GM18499 (cell line): ENCODE measurements around the gene OR2A1.
"Not testable (repeated sequence)": the region's sequence is repeated elsewhere in the genome, so short reads cannot be mapped to it uniquely, and the experiment has no call there.

Experiments used
- ATAC-seq: cut with Tn5 transposase; IDR thresholded peaks from one replicate; pipeline ENCODE4 v1.9.1; 2021; ENCODE audit warnings: moderate number of reproducible peaks; ENCODE audit not compliant: insufficient read depth, unreplicated experiment

Gene OR2A1, protein sequence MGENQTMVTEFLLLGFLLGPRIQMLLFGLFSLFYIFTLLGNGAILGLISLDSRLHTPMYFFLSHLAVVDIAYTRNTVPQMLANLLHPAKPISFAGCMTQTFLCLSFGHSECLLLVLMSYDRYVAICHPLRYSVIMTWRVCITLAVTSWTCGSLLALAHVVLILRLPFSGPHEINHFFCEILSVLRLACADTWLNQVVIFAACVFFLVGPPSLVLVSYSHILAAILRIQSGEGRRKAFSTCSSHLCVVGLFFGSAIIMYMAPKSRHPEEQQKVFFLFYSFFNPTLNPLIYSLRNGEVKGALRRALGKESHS

DNA sequence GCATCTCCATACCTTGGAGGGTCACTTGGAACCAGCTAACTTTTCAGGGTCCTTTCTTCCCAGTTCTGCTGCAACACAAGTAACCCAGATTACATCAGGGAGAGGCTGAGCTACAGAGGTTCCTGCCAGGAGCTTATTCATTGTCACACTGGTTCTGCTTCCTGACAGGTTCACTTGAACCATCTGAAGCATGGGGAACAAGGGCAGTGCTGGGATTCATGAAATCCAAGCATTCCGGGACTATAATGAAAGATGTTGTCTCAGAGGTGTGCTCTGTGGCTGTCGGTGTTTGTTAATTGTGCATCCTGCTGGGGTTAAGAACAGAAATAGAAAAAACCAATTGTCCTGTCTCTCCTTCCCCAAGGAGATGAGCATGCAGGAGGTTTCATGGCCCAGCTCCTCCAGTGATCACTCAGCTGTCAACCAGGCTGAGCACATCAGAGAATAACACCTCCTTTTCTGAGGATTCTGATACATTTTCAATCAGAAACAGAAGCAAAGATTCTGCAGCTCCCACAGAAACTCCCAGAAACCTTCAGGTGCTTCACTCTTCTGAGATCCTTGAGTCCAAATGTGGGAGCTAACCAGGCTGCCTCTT, at the start of gene OR2A1:
Gene OR2A1 (plus strand): TSS at position 548 of the 598 bp plus-strand sequence. CDS start 5,706 bp downstream, outside the sequence.
- ATAC-seq: not testable (repeated sequence)

DNA sequence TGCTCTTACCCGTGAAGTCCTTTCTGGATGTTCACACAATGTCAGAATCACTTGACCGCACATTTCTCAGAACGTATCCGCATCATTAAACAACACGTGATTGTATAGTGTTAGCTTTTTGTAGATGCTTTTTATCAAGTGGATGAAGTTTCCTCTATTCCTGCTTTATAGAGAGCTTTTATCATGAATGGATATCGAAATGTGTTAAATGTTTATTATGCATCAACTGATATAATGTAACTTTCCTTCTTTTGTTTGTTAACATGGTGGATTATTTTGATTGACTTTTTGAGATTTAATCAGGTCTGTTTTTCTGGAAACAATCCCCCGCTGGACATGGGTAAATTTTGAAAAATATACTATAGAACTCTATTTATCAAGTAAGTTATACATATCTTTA, 47.5 kb upstream of the OR2A1 start, which contains the start of gene OR2A7:
Gene OR2A7 (minus strand): TSS at position 101 of the 400 bp plus-strand sequence. CDS start 5,164 bp downstream, outside the sequence.
- ATAC-seq: not testable (repeated sequence)

DNA sequence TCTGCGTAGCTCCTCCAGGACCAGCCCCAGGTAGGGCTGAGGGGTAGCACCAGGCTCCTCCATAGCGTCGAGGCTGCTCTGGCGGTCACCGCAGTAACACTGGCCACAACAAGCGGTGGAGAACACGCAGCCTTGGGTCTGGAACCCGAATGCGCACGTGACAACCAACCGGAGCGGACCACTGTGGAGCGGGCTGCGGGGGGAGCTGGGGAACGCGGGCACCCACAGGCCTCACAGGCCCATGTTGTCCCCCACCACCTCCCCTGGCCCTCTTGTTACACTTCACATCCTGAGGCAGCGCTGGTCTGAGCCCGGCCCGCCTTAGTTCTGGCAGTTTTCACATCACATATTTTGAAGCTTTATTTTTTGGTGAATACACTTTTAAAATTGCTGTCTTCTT, 43.0 kb upstream of the OR2A1 start, which contains the start of gene CTAGE8:
Gene CTAGE8 (minus strand): TSS at position 101 of the 400 bp plus-strand sequence. CDS start 38 bp downstream, at position 63.
- not testable (repeated sequence) for ATAC-seq

DNA sequence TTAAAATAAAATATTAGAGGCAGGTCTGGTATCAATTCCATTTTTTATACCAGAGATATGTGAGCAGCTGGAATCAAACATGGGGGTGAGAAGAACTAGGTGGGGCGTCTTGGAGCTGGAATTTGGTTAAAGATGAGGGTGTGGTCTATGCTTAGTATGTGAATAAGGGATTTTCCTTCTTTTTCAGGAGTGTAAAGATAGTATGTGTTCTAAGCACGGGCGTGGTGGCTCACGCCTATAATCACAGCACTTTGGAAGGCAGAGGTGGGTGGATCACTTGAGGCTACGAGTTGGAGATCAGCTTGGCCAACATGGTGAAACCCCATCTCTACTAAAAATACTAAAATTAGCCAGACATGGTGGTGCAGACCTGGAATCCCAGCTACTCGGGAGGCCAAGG, 36.9 kb upstream of the OR2A1 start:
- not testable (repeated sequence) for ATAC-seq

DNA sequence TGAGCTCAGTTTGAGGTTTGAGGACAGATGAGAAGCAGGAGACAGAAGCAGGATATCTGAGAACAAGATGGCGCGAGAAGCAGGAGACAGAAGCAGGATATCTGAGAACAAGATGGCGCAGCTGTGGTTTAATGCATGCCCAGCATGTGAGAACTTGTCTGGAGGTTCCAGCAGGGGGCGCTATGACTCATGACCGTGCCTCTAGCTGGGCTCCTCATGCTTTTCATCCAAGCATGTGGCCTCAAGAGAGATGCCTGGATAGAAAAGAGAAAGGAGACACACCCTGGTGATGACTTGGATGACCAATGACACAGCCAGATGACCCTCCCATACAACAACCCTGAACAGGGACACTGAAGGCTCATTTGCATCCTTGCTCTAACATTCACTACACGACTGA, 32.2 kb upstream of the OR2A1 start:
- ATAC-seq: not testable (repeated sequence)

DNA sequence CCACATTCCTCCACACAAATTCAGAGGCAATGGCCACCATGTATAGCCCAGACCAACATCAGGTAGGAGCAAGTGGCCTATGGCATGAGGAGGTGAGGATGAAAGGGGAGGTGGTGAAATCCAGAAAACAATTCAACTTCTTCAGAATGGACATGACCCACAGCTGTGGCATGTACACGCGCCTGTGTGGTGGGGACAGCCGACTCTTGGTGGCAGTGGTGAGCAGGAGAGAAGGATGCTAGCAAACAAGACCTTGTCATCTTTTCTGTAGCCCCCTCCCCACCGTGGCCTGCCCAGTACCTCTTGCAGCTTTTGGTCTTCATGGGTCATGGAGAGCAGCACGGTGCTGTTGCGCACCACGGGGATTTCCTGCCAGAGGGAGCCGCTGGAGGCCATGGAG, 30.2 kb upstream of the OR2A1 start:
- ATAC-seq: not testable (repeated sequence)

DNA sequence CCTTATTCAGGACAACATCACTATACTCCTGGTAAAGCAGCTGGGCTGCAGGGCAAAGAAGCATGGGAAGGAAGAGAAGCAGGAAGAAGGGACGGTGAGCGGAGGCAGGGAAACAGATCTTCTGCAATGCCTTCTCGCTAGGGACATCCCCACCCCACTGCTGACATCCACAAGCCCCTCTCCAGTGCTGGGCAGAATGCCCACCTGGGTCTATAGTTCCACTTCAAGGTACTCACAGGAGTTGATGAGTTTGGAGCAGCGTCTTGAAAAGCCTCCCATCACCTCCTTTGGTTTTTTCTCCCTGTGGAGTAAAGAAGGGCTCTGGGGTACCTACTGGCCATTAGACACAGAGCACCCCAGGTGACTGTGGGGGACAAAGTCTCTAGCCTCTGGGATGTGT, 29.7 kb upstream of the OR2A1 start:
- ATAC-seq: not testable (repeated sequence)

DNA sequence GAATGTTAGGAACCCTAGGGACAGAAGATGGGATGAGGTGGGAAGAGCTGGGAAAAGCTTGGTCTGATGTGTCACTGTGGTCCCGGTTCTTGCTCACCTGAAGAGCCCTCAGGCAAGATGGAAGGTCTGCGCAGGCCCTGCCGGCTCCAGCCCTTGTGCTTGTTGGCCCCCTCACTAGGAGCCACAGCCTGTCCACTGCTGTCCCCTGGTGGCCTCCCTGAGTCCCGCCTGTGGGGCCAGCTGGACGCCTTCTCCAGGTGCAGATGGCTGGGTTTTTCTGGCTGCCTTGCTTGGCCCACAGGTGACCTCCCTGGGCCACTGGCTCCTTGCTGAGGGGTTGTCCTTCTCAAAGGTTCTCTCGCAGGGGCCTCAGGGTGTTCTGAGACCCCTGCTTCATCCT, 28.5 kb upstream of the OR2A1 start:
- not testable (repeated sequence) for ATAC-seq

DNA sequence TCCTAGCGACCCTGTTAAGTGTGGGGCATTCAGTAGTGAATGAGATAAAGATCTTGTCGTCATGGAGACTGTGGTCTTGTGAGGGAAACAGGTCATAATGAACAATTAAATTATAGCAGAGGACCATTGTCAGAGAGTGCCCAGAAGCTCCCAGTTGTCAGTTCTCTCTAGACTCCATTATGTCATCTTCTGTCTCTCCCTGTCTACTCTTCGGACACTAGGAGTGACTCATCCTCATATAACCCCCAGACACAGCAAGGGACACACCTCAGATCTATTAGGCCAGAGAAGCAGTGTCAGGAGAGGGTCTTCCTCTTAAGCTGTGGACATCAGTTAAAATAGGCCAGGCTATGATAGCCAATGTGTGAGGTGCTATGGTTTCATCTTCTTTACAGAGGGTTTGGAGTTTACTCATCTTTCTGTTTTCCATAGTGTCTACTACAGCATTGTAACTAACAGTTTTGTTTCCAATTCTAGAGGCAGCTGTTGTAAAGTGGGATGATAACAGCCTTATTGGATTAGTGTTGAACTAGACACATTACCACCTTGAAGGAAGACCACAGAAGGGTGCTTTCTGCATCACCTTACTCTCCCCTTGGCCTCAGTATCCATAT, 24.9 kb upstream of the OR2A1 start:
- ATAC-seq: not testable (repeated sequence)

DNA sequence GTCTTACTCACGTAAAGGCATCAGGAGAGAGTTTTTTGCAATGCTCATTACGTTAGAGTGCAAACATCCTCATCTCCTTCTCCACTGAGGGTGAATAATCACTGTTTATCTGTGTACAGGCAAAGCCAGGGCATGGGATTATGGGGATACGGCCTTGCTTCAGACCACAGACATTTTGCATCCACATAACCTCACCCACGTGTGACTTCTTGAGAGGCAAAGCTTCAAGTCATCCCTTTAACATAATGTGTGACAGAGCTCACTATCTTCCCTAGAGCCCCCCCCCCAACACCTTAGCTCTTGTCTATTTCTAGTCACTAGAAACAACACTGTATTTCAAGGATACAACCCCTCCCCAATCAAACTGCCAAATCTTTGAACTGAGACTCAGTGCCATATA, 20.6 kb upstream of the OR2A1 start:
- ATAC-seq: not testable (repeated sequence)

DNA sequence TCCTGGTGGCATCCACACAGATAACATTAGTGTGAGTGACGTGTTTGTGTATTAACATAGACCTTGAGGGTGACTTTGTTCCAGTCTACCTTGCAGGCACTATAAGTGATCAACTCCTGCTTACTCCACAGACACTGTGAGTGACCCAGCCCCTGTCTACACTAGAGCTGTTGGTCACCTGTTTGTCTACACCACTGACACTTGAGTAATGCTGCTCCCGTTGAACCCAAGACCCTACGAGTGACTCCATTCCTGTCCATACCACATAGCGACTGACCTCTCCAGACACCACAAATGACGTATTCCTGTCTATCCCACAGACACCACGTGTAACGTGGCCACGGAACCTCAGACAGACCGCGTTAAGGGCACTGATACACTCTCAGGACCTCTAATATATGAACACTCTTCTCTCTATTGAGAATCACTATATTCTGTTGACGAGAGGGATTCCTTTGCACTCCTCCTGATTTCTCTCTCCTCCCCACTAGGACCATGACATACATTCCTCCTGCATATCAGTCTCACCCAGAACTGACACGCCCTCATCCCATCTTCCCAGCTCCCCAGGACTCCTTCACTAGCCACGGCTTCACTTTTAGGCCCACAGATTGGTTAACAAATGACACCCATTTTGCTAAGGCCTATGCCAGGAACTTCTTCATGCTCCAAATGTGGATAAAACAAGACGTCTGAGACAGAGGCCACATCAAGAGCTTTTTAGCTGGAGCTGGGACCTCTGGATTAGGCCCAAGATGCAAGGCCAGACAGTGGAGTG, 19.6 kb upstream of the OR2A1 start:
- ATAC-seq: not testable (repeated sequence)

DNA sequence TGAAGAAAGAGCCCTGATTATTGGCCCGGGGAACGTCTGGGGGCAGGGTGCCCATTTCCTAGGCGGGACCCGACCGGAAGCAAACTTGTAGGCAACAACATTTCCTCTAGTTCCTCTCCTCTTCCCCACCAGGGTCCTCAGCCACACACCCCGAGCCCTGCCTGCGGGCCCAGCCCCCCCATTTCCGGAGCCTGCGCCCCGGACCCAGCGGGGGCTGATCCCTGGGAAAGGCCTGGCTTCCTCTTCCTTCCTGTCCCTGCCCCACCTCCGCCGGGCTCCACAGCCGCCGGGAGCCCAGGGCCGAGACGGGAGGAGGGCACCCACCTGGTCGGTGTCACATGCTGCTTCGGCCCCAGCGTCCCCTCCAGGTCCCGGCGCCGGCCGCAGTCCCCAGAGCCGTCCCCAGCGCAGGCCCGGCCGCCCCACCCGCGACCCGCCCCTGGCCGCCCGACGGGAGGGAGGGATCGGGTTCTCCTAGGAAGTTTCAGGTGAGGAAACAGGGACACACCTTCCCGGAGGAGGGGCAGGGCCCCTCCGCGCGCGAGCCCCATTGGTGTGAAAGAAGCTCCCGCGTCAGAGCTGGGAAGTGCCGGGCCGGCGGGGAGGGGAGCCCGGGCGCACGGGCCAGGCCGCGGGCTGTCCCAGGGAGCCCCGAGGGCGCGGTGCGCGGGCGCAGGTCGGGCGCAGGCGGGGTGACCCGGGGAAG, 18.3 kb upstream of the OR2A1 start:
- peak; percentile 62 for ATAC-seq

DNA sequence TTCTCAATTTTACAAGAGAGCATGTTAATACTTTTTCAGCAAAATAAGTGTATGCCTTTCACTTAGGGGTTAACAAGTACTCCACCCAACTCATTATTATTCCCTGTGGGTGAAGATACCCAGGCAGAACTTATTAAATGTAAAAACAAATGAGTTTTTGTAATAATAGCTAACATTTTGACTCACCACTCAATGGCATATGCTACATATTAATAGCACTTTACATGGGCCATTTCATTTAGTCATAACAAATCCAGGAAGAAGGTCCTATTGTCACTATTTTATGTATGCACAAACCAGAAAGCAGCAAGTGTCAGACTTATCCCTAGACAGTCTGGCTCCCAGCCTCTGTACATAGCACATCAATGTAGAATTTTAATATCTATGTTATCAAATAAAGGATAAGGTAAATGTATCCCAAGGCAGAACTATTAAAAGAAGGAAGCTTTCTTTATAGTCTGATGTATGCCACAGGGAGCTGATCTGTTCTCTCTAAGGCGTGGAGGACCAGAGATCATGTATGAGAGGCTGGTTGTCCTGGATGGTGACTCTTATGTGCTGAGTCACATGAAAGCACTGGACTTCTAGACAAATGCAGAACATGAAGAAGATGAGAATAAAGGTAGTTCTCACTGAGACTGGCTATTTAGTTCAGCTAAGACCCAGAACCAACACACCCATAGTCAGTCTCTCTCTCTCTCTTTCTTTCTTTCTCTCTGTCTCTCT, 9.5 kb upstream of the OR2A1 start:
- ATAC-seq: not testable (repeated sequence)

DNA sequence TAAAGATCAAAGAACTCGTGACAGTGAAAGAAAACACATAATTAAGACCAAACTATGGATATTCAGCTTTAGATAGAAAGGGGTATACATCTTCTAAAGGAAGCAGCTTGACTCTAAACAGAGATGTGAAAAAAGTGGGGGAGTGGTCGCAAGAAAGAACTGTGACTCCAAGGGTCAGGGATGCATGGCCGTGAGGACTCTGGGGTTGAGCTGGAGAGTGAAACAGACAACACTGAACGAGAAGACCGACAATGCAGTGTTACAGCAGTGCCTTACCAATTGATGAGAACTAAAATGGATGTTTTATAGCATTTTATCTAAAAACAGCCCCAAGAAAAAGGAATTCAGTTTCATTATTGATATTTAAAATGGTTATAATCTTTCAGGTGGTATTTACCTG, 8.6 kb upstream of the OR2A1 start:
- ATAC-seq: not testable (repeated sequence)

DNA sequence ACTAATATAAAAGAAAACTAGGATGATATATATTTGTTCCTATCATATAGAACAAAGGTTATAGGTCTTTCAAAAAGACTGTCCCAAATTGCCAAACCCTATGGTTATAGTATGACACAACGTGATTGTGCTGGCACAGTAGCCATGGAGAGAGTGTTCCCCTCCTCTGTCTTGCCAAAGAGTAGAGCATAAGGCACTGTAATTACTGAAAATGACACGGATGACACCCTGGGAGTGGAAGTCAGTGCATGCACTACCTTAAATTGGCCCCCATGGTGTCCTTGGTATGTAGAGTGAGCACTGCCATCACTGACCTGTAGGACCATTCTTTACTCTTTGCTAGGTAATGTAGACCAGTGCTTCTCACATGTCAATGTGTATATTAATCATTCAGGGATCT, 7.1 kb upstream of the OR2A1 start:
- not testable (repeated sequence) for ATAC-seq

DNA sequence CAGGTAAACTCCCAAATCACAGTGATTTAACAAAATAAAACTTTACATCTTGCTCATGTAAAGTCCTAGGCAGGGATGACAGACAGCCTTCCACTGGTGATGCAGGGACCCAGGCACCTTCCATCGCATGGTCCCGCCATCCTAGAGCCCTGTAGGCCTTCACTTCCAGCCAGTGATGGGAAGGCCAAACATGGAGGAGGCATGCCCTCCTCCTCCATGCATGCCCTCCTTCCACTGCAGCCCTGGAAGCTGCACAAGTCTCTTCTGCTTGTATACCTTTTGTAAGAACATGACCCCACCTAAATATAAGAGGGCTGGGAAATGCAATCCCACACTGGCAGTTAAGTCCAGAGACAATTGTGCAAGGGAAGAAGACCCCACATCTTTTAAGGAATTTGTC, 2.5 kb upstream of the OR2A1 start:
- ATAC-seq: not testable (repeated sequence)

DNA sequence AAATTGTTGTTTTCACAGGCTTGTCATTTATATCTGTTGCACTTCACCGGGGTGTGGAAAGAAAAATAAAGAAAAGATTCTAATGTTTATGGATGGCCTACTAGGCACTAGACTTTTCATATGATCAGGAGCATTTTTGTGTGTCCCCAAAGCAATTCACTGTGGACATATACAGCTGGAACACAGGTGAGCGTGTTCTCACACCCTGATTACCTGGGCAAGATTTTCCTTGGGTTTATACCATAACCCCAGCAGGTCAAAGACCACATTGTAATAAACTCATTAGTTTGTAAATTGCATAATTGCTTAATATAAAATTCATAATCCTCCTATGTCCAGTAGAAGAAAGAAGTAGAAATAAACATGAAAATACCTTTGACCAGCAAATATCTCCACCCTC, 1.0 kb upstream of the OR2A1 start:
- ATAC-seq: not testable (repeated sequence)

DNA sequence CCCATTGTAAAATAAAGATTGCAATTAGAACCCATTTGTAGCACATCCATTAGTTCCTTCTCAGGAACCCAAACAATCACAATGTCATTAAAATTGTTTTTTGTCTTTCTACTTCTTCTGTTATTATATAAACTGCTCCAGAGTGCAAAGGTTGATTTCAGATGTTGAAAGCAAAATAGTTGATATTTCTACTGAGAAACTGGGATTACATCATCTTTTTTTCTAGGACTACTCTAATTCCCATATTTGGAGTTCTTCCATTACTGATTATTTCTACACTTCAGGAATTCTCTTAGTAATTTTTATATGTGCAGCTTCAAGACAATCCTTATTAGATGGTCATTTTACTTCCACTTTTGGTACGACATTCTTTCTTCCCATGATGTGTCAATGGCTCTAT, 5.3 kb downstream of the OR2A1 start:
- ATAC-seq: not testable (repeated sequence)

DNA sequence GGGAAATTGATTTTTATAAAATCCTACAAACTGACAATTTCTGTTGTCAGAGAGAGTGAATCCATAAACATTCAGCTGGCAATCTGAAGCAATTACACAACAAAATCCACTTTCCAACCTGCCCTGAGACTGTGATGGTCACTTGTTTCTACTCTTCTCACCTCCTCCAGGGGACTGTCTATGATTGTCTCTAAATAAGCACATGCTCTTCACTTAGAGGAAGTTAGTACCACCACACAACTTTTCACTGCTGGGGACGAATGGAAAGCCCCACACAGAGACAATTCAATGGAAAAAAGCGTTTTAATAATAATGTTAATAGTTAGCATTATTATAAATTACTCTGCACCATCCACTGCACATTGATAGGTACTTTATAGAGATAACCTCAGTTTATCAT, 7.3 kb downstream of the OR2A1 start:
- not testable (repeated sequence) for ATAC-seq
